Measurements from ENCODE around the gene CELF4. TPM values are rescaled to one million over a fixed set of nuclear protein-coding genes. Genes with fewer than 3 reads are reported as not detected.
A peak's percentile ranks its signal among the peaks of the same experiment; 100 is the strongest.

The CELF4 gene
- total RNA-seq, 1 experiment from 2014 or later: 0.11 TPM

DNA sequence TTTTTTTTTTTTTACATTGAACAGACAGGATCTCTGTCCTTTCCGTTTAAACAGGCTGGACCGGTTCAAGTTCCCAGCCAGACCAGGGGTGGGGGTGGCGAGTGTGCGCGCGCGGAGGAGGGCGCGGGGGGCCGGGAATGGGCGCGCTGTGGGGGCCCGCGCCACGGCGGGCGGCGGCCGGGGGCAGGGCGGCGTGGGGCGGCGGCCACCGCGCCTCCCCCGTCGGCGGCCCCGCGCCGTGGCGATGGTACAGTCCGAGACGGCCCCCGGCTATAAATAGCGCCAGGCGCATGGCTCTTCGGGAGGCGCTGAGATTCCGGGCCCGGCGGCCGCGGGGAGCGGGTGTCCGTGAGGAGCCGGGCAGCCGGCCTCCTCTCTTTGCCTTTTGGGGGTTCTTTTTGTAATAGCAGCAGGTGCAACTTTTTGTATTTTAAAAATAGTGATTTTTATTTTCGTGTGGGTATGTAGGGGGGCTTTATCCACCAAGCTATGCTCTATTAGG, 430 bp upstream of the CELF4 start:
- Histone ChIP-seq H3K9me3 (no peaks in the 10 kb centered on the region), H3K4me1 (no peaks in the 10 kb centered on the region), H3K4me3 (ENCODE audit: low read depth, low read length) (no peak overlapping the region), H3K36me3 (ENCODE audit: control insufficient read depth, insufficient read depth, low read length) (no peaks in the 10 kb centered on the region), H3K27me3 (replicated peaks; ENCODE audit: control insufficient read depth, insufficient read depth, low read length) (no peaks in the 10 kb centered on the region)
- no peak for DNase-seq
- Mint-ChIP-seq H3K27me3 (ENCODE audit: insufficient read depth, unreplicated experiment) (peaks cover 10% of the 10 kb centered on the region), H3K4me1 (ENCODE audit: low read depth, unreplicated experiment) (no peaks in the 10 kb centered on the region), H3K36me3 (ENCODE audit: insufficient read depth, unreplicated experiment) (no peaks in the 10 kb centered on the region), H3K9me3 (ENCODE audit: unreplicated experiment) (no peaks in the 10 kb centered on the region), H3K27ac (ENCODE audit: unreplicated experiment) (no peak overlapping the region), H3K4me3 (ENCODE audit: unreplicated experiment) (no peak overlapping the region)
- BruUV-seq (replicated peaks): no TSS peak
- no peak for TF ChIP-seq CTCF (IDR thresholded peaks at IDR 0.05; ENCODE audit: insufficient read depth in 1 of 2, low read depth in 1 of 2, low read length in 1 of 2, severe bottlenecking in 1 of 2, unreplicated experiment in 1 of 2)
- intact Hi-C loops (cut with micrococcal nuclease; ENCODE audit: unreplicated experiment): no loop called here
- ChIA-PET CTCF (no interaction called here), POLR2A (no interaction called here)

DNA sequence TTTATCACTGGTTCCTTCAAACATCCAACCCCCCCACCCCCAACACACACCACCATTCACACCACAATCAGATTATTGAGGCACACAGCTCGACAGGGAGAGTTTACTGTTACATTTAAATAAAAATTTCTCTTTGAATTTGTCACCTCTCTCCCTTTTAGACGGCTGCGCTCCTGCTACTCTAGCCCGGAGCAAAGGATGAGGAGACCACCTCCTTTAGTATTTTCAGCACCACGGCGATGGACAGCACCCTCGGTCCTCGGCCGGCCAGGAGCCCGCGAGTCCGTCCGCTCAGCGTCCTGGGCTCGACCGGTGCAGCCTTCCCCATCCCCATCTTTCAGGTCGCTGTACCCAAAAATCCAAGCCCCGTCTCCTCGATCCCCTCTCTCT, 892 bp downstream of the CELF4 start:
- no peaks in the 10 kb centered on the region for H3K36me3 Mint-ChIP-seq (ENCODE audit: insufficient read depth, unreplicated experiment)
- TF ChIP-seq CTCF (IDR thresholded peaks at IDR 0.05; ENCODE audit: insufficient read depth in 1 of 2, low read depth in 1 of 2, low read length in 1 of 2, severe bottlenecking in 1 of 2, unreplicated experiment in 1 of 2): no peak

GRCh38 chr18:37563931-37564392, 1.6 kb downstream of the CELF4 start:
- Mint-ChIP-seq H3K9me3 (ENCODE audit: unreplicated experiment) (no peaks in the 10 kb centered on the region), H3K27ac (ENCODE audit: unreplicated experiment) (no peak overlapping the region), H3K36me3 (ENCODE audit: insufficient read depth, unreplicated experiment) (no peaks in the 10 kb centered on the region), H3K27me3 (ENCODE audit: insufficient read depth, unreplicated experiment) (peaks cover 2% of the 10 kb centered on the region), H3K4me3 (ENCODE audit: unreplicated experiment) (no peak overlapping the region), H3K4me1 (ENCODE audit: low read depth, unreplicated experiment) (no peaks in the 10 kb centered on the region)
- no peak for TF ChIP-seq CTCF (IDR thresholded peaks at IDR 0.05; ENCODE audit: insufficient read depth in 1 of 2, low read depth in 1 of 2, low read length in 1 of 2, severe bottlenecking in 1 of 2, unreplicated experiment in 1 of 2)
- Histone ChIP-seq H3K9me3 (no peaks in the 10 kb centered on the region), H3K4me1 (no peaks in the 10 kb centered on the region), H3K27me3 (replicated peaks; ENCODE audit: control insufficient read depth, insufficient read depth, low read length) (no peaks in the 10 kb centered on the region), H3K36me3 (ENCODE audit: control insufficient read depth, insufficient read depth, low read length) (no peaks in the 10 kb centered on the region), H3K4me3 (ENCODE audit: low read depth, low read length) (no peak overlapping the region)
- CTCF ChIA-PET: no interaction called here
- DNase-seq: no peak
- BruUV-seq (replicated peaks): no TSS peak
- POLR2A ChIA-PET: no interaction called here
- intact Hi-C loops (cut with micrococcal nuclease; ENCODE audit: unreplicated experiment): no loop called here

More for the DNA sequence above, 892 bp downstream of the CELF4 start:
- no peaks in the 10 kb centered on the region for H3K36me3 ChIP-seq (ENCODE audit: control insufficient read depth, insufficient read depth, low read length)
- ChIA-PET CTCF (no interaction called here), POLR2A (no interaction called here)
- peak in 1 of 2 experiments; percentile 10 for DNase-seq
- no peaks in the 10 kb centered on the region for H3K4me1 ChIP-seq
- Mint-ChIP-seq H3K9me3 (ENCODE audit: unreplicated experiment) (no peaks in the 10 kb centered on the region), H3K4me1 (ENCODE audit: low read depth, unreplicated experiment) (no peaks in the 10 kb centered on the region), H3K4me3 (ENCODE audit: unreplicated experiment) (no peak overlapping the region), H3K27ac (ENCODE audit: unreplicated experiment) (no peak overlapping the region), H3K27me3 (ENCODE audit: insufficient read depth, unreplicated experiment) (peaks cover 6% of the 10 kb centered on the region)
- BruUV-seq (replicated peaks): no TSS peak
- no peaks in the 10 kb centered on the region for H3K27me3 ChIP-seq (replicated peaks; ENCODE audit: control insufficient read depth, insufficient read depth, low read length)
- no peaks in the 10 kb centered on the region for H3K9me3 ChIP-seq
- H3K4me3 ChIP-seq (ENCODE audit: low read depth, low read length): no peak overlapping the region
- intact Hi-C loops (cut with micrococcal nuclease; ENCODE audit: unreplicated experiment): no loop called here
